Endothelial cell of coronary artery (primary cell): ENCODE measurements around the gene DPY19L1. TPM values are rescaled to one million over a fixed set of nuclear protein-coding genes. Genes with fewer than 3 reads are reported as not detected.

Source experiments
- total RNA-seq: library from RNA; depleted of rRNA; stranded (reverse); fragments of >200 nt; gene quantifications from 2 replicates; pipeline ENCODE4 v1.2.3, GENCODE V29; 2014

DPY19L1 gene
- total RNA-seq, result 63.2 and 64.9 TPM in 2 replicates

DNA sequence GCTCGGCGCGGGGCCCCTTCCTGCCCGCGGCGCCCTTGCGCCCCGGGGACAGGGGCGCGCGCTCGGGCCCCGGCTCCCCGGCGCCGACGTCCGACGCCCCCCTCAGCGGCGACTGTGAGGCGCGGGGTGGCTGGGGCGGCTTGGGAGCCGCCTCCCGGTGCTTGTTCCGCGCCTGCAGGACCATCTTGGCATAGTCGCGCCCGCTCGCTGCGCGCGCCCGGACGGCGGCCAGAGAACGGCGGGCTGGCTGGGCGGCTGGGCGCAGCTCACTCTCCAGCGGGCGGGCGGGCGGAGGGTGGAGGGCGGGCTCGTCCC lies at the start of gene DPY19L1:
Gene DPY19L1 (minus strand): TSS at position 275 of the 315 bp plus-strand sequence. CDS start 91 bp downstream, at position 184.

Other genes with a start within 250 kb of the DPY19L1 start
- gene TBX20, start 216.6 kb upstream of the DPY19L1 start, total RNA-seq, result 1.3 and 3.2 TPM in 2 replicates